OCI-LY3 (cell line): ENCODE results near the gene DOCK2.

Experiments
- H2AFZ ChIP-seq: fragments of 200-600, 300-600 bp; shearing (Covaris generic); 2 replicates; pipeline ENCODE4 v1.6.0; 2014; ENCODE audit warnings: antibody characterized with exemption, low read depth, low read length
- H3K27ac ChIP-seq: fragments of 200-600, 300-600 bp; sonication (generic); 2 replicates; pipeline ENCODE4 v1.5.1; 2014; ENCODE audit warnings: mild to moderate bottlenecking, low read length, moderate library complexity, mixed read lengths
- H3K27me3 ChIP-seq: fragments of 200-600, 300-600 bp; sonication (generic); 2 replicates; pipeline ENCODE4 v1.6.1; 2014; ENCODE audit warnings: low read depth, low read length, mixed read lengths
- H3K36me3 ChIP-seq: fragments of 200-600, 300-600 bp; sonication (generic); replicated peaks from 2 replicates; pipeline ENCODE3; 2014; ENCODE audit warnings: low read depth, low read length, mixed read lengths
- H3K4me1 ChIP-seq: fragments of 300-600, 200-600 bp; sonication (generic); 2 replicates; pipeline ENCODE4 v1.6.1; 2014; ENCODE audit warnings: low read length, mixed read lengths
- H3K4me2 ChIP-seq: fragments of 200-600, 300-600 bp; sonication (generic); 2 replicates; pipeline ENCODE4 v1.6.1; 2014; ENCODE audit warnings: low read length, mixed read lengths
- H3K4me3 ChIP-seq: fragments of 300-600, 200-600 bp; sonication (generic); 2 replicates; pipeline ENCODE4 v1.5.1; 2014; ENCODE audit warnings: antibody characterized with exemption, mild to moderate bottlenecking, low read length, moderate library complexity
- H3K79me2 ChIP-seq: fragments of 300-600, 200-600 bp; shearing (Covaris generic); 2 replicates; pipeline ENCODE4 v1.6.1; 2014; ENCODE audit warnings: mild to moderate bottlenecking, low read length, mixed read lengths
- H3K9ac ChIP-seq: fragments of 300-600, 200-600 bp; shearing (Covaris generic); 2 replicates; pipeline ENCODE4 v1.6.0; 2014; ENCODE audit warnings: mild to moderate bottlenecking, low read length, moderate library complexity
- H3K9me3 ChIP-seq: fragments of 200-600, 300-600 bp; shearing (Covaris generic); 2 replicates; pipeline ENCODE4 v1.6.1; 2014; ENCODE audit warnings: low read length, mixed read lengths; ENCODE audit not compliant: insufficient read depth
- H4K20me1 ChIP-seq: fragments of 200-600, 300-600 bp; sonication (generic); 2 replicates; pipeline ENCODE4 v1.6.1; 2016; ENCODE audit warnings: low read length, mixed read lengths; ENCODE audit not compliant: insufficient read depth
- CTCF ChIP-seq: fragments of 200-600, 300-600 bp; sonication (generic); IDR thresholded peaks from 2 replicates; pipeline ENCODE4 v1.5.1; 2014; ENCODE audit warnings: antibody characterized with exemption, low read length, low read depth
- EZH2phosphoT487 ChIP-seq: fragments of 200-600 bp; shearing (Covaris generic); IDR thresholded peaks from 2 replicates; pipeline ENCODE4 v1.6.1; 2018; ENCODE audit warnings: antibody characterized with exemption, mixed run types, low read depth

DOCK2 gene

GRCh38 chr5:169870211-169870610 is 233.1 kb downstream of the DOCK2 start:
- TF ChIP-seq CTCF (no peak), EZH2phosphoT487 (no peak)
- H3K27me3 ChIP-seq, result no peaks in the 10 kb centered on the region
- H3K79me2 ChIP-seq, result no peaks in the 10 kb centered on the region
- no peak overlapping the region for H3K4me2 ChIP-seq
- peaks cover 15% of the 10 kb centered on the region for H3K36me3 ChIP-seq
- H3K4me1 ChIP-seq, result no peaks in the 10 kb centered on the region
- no peak overlapping the region for H3K4me3 ChIP-seq
- H3K27ac ChIP-seq, result no peak overlapping the region
- no peaks in the 10 kb centered on the region for H3K9me3 ChIP-seq
- H3K9ac ChIP-seq, result no peak overlapping the region
- H2AFZ ChIP-seq, result no peak overlapping the region
- no peaks in the 10 kb centered on the region; the same call in none of the 2 replicates for H4K20me1 ChIP-seq

GRCh38 chr5:169871826-169872490 is 234.9 kb downstream of the DOCK2 start:
- H3K27me3 ChIP-seq, result no peaks in the 10 kb centered on the region
- H3K79me2 ChIP-seq, result no peaks in the 10 kb centered on the region
- H3K4me3 ChIP-seq, result no peak overlapping the region
- no peak overlapping the region for H2AFZ ChIP-seq
- no peak overlapping the region for H3K9ac ChIP-seq
- no peaks in the 10 kb centered on the region for H3K4me1 ChIP-seq
- TF ChIP-seq EZH2phosphoT487 (no peak), CTCF (no peak)
- peaks cover 2% of the 10 kb centered on the region for H4K20me1 ChIP-seq
- peaks cover 18% of the 10 kb centered on the region for H3K36me3 ChIP-seq
- H3K9me3 ChIP-seq, result no peaks in the 10 kb centered on the region
- H3K27ac ChIP-seq, result no peak overlapping the region
- H3K4me2 ChIP-seq, result no peak overlapping the region

- no peak overlapping the region for H3K27ac ChIP-seq
- no peak overlapping the region for H3K4me3 ChIP-seq
- H3K36me3 ChIP-seq, result peaks cover 9% of the 10 kb centered on the region
- H3K9me3 ChIP-seq, result no peaks in the 10 kb centered on the region
- H3K9ac ChIP-seq, result no peak overlapping the region
- H3K4me2 ChIP-seq, result no peak overlapping the region
- H3K79me2 ChIP-seq, result no peaks in the 10 kb centered on the region
- no peaks in the 10 kb centered on the region for H3K4me1 ChIP-seq
- peaks cover 6% of the 10 kb centered on the region; the same call in 1 of the 2 replicates for H4K20me1 ChIP-seq
- no peak for TF ChIP-seq EZH2phosphoT487
- TF ChIP-seq CTCF, result no peak
- H3K27me3 ChIP-seq, result no peaks in the 10 kb centered on the region
- H2AFZ ChIP-seq, result no peak overlapping the region
Observed at GRCh38 chr5:169873642-169874041, 236.6 kb downstream of the DOCK2 start.

- peaks cover 14% of the 10 kb centered on the region; the same call in 1 of the 2 replicates for H4K20me1 ChIP-seq
- no peaks in the 10 kb centered on the region for H3K9me3 ChIP-seq
- no peak overlapping the region for H3K9ac ChIP-seq
- peaks cover 9% of the 10 kb centered on the region for H3K36me3 ChIP-seq
- H3K4me2 ChIP-seq, result no peak overlapping the region
- no peaks in the 10 kb centered on the region for H3K27me3 ChIP-seq
- H3K79me2 ChIP-seq, result no peaks in the 10 kb centered on the region
- no peak overlapping the region for H2AFZ ChIP-seq
- H3K27ac ChIP-seq, result no peak overlapping the region
- no peaks in the 10 kb centered on the region for H3K4me1 ChIP-seq
- TF ChIP-seq CTCF (no peak), EZH2phosphoT487 (no peak)
- H3K4me3 ChIP-seq, result no peak overlapping the region
Observed at GRCh38 chr5:169874621-169875020, 237.5 kb downstream of the DOCK2 start.
